Middle frontal gyrus (tissue), 1 donor: ENCODE measurements around the gene PLCXD1.
A peak's percentile ranks its signal among the peaks of the same experiment; 100 is the strongest.

Experiments
- DNase-seq: peaks from one replicate; pipeline ENCODE4 v3.0.0-alpha.2; 2015; ENCODE audit warnings: low spot score; ENCODE audit errors: extremely low spot score

Gene PLCXD1

DNA sequence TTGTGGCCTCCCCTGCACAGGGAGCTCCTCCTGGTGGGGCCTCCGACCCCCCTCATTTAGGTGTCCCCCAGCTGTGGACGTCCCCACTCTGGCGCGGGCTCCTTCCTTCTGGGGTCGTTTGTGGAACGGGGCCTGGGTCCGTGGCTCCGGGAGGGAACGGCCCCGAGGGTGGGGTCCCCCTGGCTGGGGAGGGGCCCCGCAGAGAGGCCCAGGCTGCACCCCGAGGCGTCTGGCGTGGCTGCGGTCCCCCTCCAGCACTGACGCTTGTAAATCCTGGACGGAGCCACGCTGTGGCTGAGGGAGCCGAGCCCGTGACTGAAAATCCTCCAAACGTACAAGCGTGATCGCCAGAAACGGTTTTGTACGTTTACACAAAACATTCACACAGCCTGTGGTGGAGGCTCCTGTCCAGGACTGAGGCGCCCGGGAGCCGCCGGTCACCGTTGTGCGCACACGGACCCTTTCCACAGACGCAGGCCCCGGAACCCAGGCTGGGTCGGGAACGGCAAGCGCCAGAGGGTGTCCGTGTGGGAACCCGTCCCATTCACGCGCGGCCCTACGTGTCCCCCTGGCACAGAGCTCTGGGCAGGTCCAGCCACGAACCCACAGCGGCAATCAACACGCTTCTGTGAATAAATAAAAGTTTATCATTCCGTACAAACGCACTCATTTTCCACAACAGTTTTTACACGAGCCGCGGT is 52.6 kb downstream of the PLCXD1 start:
- no peak for DNase-seq

- no peak for DNase-seq
Measured at GRCh38 chrX:334331-334891, 53.2 kb downstream of the PLCXD1 start.

DNA sequence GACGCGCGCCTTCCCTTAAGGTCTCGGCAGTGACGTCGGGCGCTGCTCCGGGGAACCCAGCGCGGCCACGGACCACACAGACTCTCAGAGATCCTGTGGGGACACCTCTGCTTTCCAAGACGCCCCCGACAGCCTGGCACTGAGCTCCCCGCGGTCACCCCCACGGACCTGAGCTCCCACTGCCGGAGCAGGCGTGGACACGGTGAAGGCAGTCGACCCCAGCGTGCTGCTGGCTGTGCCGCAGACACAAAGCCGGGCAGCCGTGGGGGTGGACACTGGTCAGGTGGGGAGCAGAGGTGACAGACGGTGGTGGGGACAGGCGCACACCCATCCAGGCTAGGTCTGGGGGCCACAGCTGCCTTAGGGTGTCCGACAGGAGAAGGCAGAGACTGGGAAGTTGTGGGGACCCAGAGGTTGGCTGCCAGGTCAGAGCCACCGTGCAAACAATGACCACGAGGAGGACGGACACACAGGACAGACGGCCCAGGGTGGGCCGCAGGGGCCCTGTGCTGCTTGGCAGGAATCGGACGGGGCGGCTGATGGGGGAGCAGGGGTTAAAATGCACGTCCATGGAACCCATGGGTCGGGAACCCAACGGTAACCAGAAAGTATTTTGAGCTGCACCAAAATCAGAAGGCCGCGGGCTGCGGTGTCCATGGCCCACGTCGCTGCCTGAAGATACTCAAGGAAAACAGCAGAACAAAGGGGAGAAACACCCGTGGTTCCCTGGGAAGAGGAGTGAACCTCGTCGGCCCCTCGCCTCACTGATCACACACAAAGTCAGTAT is 54.0 kb downstream of the PLCXD1 start:
- no peak for DNase-seq

DNA sequence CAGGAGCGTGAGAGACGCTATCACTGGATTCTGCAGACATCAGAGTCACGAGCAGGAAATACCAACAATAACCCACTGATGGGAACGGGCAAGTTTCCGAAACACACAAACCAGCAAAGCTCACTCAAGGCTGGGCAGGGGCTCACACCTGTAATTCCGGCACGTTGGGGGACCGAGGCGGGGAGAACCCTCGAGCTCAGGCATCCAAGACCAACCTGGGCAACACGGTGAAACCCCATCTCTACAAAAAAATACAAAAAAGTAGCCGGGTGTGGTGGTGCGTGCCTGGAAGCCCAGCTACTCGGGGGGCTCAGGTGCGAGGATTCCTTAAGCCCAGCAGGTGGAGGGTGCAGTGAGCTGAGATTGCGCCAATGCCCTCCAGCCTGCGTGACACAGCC is 54.6 kb downstream of the PLCXD1 start:
- DNase-seq: no peak

- no peak for DNase-seq
Measured at GRCh38 chrX:336227-336626, 55.0 kb downstream of the PLCXD1 start.

DNA sequence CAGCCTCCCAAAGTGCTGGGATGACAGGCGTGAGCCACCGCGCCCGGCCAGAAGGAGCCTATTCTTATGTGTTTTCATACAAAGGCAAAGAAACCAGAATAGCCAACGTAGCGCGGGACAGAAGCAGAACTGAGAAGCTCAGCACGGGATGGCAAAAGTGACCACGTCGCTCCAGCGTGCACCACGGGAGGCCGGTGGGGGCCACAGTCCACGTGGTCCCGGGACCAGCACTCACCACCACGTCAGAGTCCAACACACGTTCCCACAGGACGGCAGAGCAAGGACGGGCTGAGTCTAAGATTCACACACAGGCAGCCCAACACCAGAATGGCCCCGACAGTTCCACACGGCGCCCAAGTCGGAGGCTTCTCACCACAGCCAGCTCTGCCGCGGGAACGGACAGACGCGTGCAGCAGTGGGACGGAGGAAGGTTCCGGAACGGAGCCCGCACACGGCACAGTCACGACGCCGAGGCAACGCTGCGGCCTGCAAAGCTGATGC is 56.2 kb downstream of the PLCXD1 start:
- no peak for DNase-seq

- DNase-seq: no peak
Measured at GRCh38 chrX:338281-338835, 57.2 kb downstream of the PLCXD1 start.

GRCh38 chrX:338836-339400 is 57.7 kb downstream of the PLCXD1 start:
- DNase-seq: no peak

DNA sequence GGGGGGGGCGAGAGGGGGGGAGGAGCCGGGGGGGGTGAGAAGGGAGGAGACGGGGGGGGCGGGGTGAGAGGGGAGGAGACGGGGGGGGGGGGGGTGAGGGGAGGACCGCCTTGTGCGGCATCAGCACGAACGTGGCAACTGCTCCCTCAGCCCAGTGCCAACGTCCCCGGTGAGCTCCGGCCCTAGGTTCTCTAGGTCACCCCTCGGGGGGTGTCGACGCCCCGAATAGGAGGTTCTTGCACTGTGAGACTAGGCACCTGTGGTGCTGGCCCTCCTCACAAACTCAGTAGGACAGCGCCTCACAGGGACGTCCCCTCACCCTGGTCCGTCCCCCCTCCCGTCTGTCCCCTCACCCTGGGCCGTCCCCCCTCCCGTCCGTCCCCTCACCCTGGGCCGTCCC is 58.9 kb downstream of the PLCXD1 start:
- no peak for DNase-seq

DNA sequence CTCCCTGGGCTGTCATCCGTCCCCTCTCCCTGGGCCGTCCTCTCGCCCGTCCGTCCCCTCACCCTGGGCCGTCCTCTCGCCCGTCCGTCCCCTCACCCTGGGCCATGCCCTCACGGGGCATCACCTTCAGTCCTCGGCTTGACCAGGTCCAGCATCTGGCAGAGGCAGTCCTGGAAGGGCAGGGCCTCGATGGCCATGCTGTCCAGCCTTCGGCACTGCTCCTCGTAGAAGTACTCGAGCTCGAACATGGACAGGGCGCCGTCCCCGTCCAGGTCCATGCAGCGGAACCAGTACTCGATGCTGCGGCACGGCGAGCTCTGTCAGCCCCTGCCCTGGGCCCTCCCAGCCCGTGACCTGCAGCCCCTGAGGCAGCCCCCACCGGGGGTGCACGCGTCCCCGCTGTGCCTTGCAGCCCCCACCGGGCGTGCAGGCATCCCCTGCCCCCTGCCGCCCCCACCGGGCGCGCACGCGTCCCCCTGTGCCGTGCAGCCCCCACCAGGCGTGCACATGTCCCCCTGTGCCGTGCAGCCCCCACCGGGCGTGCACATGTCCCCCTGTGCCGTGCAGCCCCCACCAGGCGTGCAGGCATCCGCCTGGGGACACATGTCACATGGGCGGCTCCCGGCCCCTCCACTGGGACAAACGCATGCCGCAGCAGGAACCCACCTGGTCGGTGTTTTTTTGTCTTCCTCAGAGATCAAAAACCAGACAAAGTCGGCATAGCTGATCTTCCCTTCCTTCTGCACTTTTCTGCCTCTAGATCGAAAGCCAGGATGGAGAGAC is 59.7 kb downstream of the PLCXD1 start:
- no peak for DNase-seq

- DNase-seq: no peak
Measured at GRCh38 chrX:341541-342101, 60.4 kb downstream of the PLCXD1 start.

- DNase-seq: no peak
Measured at GRCh38 chrX:344371-344901, 63.3 kb downstream of the PLCXD1 start.

DNA sequence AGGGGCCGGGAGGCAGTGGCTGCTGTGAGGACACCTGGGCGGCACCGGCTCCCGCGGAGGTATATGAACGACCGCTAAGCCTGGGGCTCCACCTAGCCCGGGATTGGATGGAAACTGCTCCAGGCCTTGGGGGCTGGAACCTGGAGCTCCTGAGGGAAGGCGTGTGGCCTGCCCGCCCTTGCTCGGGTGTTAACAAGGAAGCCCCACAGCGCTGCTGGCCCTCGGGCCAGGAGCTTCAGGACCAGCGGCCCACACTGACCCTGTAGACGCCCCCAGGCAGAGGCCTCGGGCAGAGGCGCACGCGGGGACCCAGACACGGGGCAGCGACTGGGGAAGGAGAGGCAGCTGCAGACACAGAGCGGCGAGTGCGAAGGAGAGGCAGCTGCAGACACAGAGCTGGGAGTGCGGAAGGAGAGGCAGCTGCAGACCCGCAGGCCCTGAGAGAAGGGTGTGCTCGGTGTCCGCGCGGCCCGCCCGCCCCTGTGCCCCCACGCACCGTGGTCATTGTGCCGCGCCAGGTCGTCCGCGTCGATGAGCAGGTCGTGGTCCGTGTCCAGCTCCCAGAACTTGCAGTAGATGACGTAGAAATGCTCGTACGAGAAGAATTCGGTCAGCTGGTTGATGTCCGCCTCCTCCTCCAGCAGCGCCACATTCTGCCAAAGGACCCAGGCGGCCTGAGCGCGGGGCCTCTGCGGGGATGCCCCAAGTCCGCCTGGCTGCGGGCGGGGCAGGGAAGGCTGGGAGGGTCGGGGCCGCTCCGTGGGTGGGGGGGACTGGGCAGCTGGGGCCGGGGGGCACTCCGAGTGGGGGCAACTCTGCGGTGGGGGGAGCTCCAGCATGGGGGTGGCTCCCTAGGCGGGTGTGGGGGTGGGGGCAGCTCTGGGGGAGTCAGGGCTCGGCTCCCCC is 64.1 kb downstream of the PLCXD1 start:
- no peak for DNase-seq

DNA sequence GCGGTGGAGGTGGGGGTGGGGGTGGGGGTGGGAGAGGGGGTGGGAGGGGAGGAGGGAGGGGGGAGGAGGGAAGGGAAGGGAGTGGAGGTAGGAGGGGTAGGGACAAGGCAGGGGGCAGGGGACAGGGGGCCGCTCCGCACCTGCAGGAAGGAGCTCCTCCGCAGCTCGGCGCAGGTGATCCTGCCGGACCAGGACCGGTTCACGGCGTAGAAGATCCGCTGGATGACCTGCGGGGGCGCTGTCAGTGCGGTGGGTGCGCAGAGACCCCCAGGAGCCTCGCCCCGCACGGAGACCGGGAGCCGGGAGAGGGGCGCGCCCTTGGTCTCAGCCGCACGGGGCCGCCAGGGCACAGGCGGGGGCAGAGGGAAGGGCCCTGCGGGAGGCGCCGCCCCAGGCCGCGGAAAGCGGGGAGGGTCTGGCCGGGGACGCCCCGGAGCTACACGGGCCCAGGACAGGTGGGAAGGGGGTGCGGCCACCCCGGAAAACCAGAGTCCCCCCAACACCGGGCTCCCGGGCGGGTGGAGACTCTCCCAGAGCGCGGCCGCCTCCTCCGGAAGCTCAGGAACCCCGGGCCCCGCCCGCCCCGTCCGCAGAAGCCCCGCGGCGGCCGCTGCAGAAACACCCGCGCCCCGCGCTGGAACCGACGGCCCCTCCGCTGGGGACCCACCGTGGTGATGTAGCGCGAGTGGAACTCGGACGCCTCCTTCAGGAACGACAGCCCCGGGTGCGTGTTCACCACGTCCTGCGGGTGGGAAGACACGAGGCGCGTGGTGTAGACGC is 65.0 kb downstream of the PLCXD1 start:
- DNase-seq: no peak

DNA sequence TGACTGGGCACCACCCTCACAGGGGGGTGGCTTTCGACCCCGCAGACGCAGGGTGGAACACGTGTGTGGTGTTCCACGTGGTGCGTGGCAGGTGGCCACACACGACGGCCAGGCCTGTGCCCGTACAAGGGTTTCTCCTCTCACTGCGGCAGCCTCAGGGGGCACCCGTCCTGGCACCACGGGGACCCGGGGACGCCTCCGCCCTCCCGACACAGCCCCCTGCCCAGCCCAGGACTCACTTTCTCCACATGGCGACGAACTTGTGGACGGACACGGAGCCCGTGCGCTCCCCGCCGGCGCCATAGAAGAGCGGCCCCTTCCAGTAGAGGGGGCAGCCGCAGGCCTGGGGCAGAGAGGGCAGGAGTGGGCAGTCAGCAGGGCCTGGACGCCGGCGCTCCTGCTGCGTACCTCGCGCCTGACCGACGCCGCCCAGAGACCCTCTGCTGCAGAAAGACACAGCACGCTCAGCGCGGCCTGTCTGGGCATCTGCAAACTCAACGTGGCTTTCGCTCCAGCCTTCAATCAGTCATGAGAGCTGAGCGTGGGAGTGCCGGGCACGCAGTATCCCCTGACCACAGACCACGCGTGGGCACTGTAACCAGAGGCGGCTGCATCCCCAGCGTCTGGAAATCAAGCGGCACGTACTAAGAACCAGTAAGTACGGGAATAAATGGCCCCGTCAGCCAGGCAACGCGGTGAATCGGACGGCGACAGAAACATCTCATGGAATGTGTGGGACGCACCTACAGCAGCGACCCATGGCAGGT is 66.4 kb downstream of the PLCXD1 start:
- DNase-seq: no peak

GRCh38 chrX:348461-349117 is 67.4 kb downstream of the PLCXD1 start:
- no peak for DNase-seq

- DNase-seq: peak; percentile 53
Measured at GRCh38 chrX:349196-349595, 68.0 kb downstream of the PLCXD1 start.
